GM12872 (cell line): ENCODE results near the gene MAP3K2.

ENCODE experiments used
- CTCF ChIP-seq: IDR thresholded peaks from 3 replicates; pipeline ENCODE4 v1.5.1; 2011; ENCODE audit warnings: low read depth, mild to moderate bottlenecking, low read length, moderate library complexity; ENCODE audit not compliant: insufficient read depth

MAP3K2 gene

GRCh38 chr2:127423478-127423843, 35.7 kb upstream of the MAP3K2 start:
- no peak for TF ChIP-seq CTCF

GRCh38 chr2:127422559-127423477, 35.0 kb upstream of the MAP3K2 start:
- no peak for TF ChIP-seq CTCF

- TF ChIP-seq CTCF = no peak
Observed at GRCh38 chr2:127421871-127422558, 34.2 kb upstream of the MAP3K2 start.

- no peak for TF ChIP-seq CTCF
Observed at GRCh38 chr2:127421116-127421800, 33.5 kb upstream of the MAP3K2 start.

GRCh38 chr2:127420039-127420864, 32.5 kb upstream of the MAP3K2 start:
- no peak for TF ChIP-seq CTCF

- TF ChIP-seq CTCF = no peak
Observed at GRCh38 chr2:127419448-127420038, 31.8 kb upstream of the MAP3K2 start.

- TF ChIP-seq CTCF = no peak
Observed at GRCh38 chr2:127419112-127419430, 31.3 kb upstream of the MAP3K2 start.
